NCI-H1092 treated with DMSO at 0.1 percent for 48 hours (cell line): ENCODE data around the gene PDZD2.
A peak's percentile ranks its signal among the peaks of the same experiment; 100 is the strongest.
"Not testable (repeated sequence)": the region's sequence is repeated elsewhere in the genome, so short reads cannot be mapped to it uniquely, and the experiment has no call there.

Experiments
- DNase-seq: peaks from one replicate; lab custom pipeline; 2025; lab: John Stamatoyannopoulos, UW

Gene PDZD2

DNA sequence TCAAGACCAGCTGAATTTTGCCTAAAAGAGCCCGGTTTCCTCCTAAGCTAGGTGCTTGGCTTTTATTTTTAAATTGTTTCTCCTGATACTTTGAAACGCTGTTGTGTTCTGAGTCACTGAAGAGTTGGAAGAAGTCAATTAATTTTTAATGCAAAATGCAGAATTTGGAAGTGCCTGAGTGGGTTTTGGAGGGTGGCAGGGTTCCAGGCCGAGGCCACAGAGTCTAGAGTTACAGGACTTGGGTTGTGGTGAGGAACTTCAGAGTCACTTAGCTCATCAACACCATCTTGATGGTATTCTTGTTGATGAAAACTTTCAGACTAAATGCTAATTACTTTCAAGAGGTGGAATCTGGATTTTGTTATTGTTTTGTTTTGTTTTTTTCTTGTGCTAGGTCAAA is 130.6 kb downstream of the PDZD2 start:
- no peak for DNase-seq

GRCh38 chr5:31770132-31770720 is 131.3 kb downstream of the PDZD2 start:
- no peak for DNase-seq

- no peak for DNase-seq
Measured at GRCh38 chr5:31770998-31771397, 132.1 kb downstream of the PDZD2 start.

DNA sequence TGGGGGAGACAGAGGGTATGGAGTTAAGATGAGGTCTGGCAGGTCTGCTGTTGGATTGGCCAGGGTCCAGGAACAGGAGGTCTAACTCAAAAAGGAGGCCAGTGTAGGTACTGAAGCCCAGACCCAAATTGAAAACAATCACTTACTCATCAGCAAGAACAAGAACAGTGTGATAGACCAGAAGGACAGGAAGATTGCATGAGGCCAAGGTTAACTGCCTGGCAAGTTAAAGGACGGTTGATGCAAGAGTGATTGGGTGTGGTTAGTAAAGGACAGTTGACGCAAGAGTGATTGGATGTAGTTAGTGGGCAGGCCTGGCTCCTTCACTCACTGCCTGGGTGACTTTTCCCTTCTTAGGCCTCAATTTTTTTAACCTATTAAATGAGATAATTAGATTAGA is 132.6 kb downstream of the PDZD2 start:
- no peak for DNase-seq

DNA sequence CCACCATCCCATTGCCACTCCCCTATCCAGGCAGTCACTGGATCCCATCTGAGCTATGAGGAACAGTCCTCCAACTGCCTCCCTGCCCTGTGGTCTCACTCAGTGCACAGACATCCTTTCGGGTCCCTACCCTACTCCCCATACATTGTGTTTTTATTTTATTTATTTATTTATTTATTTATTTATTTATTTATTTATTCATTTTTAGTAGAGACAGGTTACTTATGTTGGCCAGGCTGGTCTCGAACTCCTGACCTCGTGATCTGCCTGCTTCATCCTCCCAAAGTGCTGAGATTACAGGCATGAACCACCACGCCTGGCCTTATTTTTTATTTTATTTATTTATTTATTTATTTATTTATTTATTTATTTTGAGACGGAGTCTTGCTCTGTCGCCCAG is 137.4 kb downstream of the PDZD2 start:
- not testable (repeated sequence) for DNase-seq

GRCh38 chr5:31776976-31777651 is 138.2 kb downstream of the PDZD2 start:
- DNase-seq, result no peak

DNA sequence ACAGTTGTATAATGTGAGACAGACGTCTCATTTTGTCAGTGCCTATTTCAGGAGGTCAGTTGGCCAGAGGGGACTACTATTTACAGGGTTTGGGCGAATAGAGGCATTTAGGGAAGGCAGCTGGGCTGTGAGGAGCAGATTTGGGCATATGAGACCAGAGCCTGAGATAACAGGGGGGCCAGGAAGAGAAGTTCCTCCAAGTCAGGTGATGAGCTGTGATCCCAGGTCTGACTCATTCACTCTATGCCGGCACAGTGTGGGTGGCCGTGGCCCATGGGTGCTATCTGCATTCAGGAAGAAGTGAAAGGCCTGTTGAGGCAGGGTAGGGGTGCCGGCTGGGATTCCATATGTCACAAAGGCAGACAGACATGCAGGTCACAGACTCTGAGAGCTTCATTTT is 142.8 kb downstream of the PDZD2 start:
- no peak for DNase-seq

GRCh38 chr5:31783086-31783645 is 144.2 kb downstream of the PDZD2 start:
- no peak for DNase-seq

DNA sequence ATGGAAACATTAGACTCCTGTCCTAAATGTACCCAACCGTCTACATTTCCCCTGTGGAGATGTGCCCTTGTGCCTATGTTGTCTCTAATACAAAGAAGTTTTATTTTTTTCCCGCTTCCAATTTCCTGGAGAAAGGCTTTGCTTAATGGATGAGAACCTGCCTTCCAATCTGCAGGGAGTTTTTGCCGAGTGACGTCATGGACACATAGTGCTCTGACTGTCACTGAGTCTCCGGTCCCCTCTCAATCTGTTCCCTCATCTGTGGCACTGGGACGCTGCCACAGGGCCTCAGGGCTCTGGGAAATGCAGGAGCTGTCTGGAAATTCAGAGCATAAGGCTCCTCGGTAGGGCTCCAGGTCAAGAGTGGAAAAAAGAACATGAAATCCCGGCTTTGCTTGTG is 144.8 kb downstream of the PDZD2 start:
- DNase-seq, result no peak

DNA sequence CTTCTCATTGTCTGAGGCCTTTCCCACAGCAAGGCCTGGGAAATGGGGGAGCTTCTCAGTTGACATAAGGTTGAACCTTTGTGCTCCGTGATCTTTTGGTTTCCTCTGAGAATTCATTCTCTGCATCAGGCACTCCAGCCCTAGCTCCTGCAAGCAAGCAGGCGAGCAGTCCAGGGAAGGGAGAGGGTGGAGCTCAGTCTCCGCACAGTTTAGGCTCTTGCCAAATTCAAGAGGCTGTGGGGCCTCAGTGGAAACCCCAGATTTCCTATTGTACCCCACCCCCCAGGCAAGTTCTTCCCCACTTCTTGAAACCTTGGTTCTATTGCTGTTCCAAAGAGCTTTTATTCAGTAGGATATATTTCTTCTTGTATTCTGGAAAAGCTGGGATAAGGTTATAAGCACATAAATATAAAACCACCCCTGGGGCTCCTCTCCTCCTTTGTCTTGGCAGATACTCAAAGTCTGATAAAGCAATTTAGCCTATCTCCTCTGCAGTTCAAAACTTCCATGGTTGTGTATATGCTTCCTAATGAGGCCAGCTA is 147.2 kb downstream of the PDZD2 start:
- DNase-seq, result no peak

DNA sequence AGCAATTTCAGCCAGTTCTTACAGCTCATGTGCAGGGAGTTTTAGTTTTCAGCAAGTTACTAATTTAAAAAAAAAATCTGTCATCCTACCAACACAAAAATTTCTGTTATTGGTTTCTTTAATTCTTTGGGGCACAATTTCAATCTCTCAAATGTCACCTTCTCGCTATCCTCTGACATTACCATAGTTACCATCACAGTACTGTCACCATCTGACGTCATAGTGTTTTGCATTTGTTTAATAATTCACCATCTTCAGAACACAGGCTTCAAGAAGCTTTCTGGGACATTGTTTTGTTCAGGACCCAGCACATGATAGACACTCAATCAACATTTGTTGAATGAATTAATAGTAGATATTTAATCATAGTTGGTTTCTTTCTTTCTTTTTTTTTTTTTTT is 155.1 kb downstream of the PDZD2 start:
- no peak for DNase-seq

GRCh38 chr5:31798168-31798567 is 159.2 kb downstream of the PDZD2 start:
- DNase-seq, result no peak

DNA sequence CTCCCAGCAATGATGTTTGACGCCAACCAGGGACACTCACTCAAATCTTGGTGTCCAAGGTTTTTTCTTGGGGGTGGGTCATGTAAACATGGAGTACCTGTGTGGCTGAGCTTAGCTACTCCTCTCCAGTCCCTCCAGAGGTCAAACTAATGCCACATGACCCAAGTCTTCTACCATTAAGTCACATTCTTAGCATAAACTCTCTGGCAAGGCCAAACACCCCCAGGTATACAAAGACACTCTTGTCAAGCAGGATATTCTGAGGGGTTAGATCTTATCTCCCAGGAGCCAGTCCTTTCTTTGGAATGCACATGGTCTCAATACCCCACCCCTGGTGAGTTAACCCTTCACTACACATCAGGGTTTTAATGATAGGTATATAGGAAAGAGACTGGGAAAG is 161.4 kb downstream of the PDZD2 start:
- DNase-seq, result no peak

- no peak for DNase-seq
Measured at GRCh38 chr5:31805785-31806400, 167.0 kb downstream of the PDZD2 start.

- DNase-seq, result no peak
Measured at GRCh38 chr5:31806561-31806960, 167.6 kb downstream of the PDZD2 start.

GRCh38 chr5:31807789-31808540 is 169.0 kb downstream of the PDZD2 start:
- no peak for DNase-seq

- DNase-seq, result peak; percentile 36
Measured at GRCh38 chr5:31809050-31809870, 170.3 kb downstream of the PDZD2 start.

DNA sequence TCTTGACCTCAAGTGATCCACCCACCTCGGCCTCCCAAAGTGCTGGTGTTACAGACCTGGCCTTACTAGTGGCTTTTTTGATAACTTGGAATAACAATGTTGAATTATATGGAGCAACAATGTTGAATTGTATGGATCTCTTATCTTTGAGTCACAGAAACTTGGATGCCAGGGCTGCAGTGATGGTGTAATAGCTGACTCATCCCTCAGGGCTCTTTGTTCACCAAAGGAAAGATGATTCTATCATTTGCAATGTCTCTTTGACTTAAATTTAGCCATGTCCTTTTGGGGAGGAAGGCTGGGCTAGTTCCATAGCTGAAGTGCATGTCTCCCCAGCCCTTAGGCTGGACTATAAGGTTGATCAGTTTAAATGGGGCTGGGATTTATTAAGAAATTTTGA is 172.3 kb downstream of the PDZD2 start:
- no peak for DNase-seq

DNA sequence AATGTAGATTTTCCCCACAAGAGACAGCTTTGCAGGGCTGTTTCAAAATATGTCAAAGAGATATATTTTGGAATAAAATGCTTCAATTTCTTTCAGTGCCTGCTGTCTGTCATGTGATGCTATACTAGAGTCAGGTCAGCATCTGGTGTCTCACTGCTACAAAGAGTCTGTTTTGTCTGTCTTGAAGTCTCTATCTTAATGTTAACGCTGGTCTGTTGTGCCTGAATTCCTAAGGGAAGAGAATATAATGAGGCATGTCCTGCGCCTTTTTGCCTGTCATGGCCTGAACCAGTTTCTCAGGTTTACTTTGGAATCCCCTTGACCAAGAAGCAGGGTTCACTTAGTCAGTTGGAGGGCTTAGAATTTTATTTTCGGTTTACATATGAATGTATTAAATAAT is 176.4 kb downstream of the PDZD2 start:
- no peak for DNase-seq

- no peak for DNase-seq
Measured at GRCh38 chr5:31819926-31820516, 181.1 kb downstream of the PDZD2 start.

DNA sequence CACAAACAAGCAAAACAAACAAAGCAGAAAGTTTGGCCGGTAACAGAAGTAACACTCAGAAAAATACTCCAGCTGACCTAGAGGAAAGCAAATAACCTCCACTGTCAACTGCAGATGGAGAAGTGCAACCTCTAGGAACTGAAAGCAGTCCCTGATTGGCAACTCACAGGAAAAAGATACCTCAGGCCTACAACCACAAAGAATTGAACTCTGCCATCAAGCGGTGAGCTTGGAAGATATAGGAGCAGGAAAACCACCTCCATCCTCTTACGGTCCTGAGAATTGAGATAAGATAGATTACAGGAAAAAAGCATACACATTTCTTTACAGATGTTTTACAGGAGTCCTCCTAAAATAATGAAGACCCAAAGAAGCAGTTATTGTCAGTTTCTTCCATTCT is 184.5 kb downstream of the PDZD2 start:
- no peak for DNase-seq
